NCI-H2227 treated with DMSO at 0.1 percent for 48 hours (cell line): ENCODE results near the gene LHFPL3.
"Not testable (repeated sequence)": the region's sequence is repeated elsewhere in the genome, so short reads cannot be mapped to it uniquely, and the experiment has no call there.

ENCODE experiments used
- DNase-seq: peaks from one replicate; lab custom pipeline; 2025; lab: John Stamatoyannopoulos, UW

LHFPL3 gene

DNA sequence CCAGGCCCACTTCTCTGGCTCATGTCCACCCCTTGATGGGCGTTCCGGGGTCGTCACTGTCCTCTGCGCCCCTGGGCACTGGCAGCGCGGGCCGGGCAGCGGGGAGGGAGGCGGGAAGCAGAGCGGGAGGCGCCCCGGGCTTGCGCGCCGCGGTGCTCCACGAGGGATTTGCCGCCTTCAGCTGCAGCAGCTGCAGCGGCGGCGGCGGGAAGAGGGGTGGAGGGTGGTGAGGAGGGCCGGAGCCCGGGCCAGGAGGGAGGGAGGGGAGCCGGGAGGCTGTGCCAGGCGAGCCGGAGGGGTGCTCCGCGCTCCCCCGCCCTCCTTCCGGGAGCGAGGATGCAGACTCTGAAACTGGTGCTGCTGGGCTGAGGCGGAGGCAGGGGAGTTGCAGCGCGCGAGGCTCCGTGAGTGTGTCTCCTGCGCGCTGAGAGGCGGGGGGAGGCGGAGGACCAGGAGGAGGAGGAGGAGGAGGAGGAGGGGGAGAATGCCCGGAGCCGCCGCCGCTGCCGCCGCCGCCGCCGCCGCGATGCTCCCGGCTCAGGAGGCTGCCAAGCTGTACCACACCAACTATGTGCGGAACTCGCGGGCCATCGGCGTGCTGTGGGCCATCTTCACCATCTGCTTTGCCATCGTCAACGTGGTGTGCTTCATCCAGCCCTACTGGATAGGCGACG is at the start of gene LHFPL3:
Gene LHFPL3, plus strand, starts transcription at position 308 of the 674 bp plus-strand sequence.
- no peak for DNase-seq

DNA sequence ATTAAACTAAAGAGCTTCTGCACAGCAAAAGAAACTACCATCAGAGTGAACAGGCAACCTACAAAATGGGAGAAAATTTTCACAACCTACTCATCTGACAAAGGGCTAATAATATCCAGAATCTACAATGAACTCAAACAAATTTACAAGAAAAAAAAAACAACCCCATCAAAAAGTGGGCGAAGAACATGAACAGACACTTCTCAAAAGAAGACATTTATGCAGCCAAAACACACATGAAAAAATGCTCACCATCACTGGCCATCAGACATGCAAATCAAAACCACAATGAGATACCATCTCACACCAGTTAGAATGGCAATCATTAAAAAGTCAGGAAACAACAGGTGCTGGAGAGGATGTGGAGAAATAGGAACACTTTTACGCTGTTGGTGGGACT is 46.7 kb upstream of the LHFPL3 start:
- DNase-seq, result not testable (repeated sequence)

DNA sequence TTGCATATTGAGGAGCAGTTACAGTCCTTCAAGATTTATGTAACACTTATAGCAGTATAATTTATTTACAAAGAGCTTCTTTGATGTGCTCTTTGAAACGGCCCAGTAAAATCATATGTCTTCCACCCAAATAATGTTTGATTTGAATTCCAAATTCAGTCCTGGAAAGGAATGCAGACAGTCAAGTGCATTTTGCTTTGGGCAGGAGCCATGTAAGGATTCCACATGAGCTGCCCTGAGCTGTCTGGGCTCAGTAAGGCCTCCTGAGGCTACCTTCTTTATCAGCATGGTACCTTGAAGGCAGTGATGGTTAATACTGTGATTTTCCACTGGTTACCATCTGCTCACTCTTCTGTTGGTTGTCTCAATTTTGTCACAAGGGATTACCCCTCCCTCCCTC is 41.6 kb upstream of the LHFPL3 start:
- DNase-seq, result no peak

DNA sequence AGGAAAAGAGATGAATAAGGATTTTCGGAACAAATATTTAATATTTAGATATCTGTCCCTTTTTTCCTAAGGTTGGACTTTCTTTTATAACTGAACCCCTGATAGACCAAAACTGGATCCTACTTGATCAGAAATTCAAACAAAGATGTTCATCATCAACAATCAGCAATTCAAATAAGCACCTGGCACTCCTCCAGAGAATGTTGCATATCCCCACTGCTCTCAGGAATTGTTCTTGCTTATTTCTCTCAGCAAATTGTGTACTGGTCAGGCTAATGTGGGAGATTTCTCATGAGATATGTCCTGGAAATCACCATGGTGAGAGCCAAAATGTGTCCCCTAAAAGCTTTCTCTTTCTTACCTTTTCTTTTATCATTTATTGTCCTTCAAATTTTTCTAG is 40.3 kb upstream of the LHFPL3 start:
- DNase-seq, result no peak

DNA sequence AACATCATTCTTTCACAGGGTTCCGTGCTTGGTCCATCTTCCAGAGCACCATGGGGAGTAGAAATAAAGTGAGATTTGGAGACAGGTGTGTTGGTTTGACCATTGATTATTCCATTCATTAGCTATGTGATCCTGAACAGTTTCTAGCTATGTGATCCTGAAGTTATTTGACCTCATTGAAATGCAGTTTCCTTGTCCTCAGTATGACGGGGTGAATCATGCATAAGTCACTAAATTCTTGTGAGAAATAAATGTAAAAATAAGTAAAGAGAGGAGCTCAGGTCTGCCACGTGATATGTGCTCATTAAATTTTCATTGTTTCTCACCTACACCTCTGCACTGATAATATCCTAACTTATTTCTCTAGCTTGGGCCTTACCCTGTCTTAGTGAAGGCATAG is 34.1 kb upstream of the LHFPL3 start:
- no peak for DNase-seq

DNA sequence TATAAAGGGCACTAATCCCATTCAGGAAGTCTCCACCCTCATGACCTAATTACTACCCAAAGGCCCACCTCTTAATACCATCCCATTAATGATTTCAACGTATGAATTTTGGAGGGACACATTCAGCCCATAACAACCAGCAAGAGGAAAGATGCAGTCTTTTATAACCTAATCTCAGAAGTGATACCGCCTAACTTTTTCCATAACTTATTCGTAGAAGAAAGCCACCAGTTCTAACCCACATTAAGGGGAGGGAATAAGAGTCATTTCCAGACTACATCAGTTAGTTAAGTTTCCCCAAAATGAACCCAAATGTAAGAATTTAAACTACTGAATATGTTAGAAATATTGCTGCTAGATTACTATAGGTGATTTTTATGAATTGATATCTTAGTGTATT is 32.1 kb upstream of the LHFPL3 start:
- DNase-seq, result no peak

DNA sequence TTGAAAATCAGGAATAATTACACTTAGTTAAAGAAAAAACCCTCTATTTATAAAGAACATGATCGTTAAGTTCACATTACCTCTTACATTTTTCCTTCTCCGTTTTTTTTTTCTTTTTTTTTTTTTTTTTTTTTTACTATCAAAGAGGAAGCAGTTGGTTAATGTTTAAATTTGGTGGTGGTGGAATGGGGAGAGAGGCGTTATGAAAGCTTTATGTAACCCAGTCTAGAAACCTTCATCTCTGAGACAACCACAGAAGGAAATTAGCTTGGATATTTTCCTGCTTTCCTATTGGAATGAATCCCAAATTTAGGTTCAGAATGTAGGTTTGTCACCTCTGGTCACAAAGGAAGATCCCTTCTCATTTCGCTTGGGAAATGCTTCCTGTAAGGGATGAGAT is 31.5 kb upstream of the LHFPL3 start:
- DNase-seq, result no peak

DNA sequence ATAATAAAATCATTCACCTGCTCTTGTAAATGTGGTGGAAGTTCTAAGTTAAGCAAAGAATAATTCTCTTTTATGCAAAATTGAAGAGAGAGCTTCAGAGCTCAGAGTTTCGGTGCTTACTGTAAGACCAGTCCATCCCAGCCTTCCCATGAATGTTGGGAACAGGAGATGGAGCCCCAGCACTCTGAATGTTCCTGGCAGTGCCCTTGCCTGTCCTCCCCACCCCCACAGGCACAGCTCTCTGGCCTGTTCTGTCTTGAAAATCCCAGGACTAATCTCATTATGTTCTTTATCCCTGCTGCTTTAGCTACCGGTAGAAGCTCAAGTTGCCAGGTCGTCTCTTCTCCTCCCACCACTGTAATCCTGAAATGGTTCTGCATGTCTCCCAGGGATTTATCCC is 29.1 kb upstream of the LHFPL3 start:
- DNase-seq, result no peak

DNA sequence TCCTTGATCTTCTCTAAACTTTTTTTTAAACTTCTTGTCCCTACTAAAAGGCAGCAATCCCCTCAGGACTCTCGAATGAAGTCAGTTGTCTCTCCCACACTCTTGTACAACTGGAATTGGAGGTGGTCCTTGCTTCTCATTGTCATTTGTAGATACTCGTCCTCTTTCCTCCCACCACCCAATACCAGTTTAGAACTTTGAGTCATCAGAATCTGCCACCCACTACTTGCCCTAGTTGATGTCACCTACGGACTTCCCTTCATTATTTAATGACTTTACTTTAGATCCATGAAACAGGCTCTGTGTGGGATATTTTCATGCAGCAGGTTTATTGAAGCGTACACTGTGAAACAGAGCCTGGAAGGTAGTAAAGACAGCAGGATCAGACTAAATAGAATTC is 28.6 kb upstream of the LHFPL3 start:
- DNase-seq, result no peak

DNA sequence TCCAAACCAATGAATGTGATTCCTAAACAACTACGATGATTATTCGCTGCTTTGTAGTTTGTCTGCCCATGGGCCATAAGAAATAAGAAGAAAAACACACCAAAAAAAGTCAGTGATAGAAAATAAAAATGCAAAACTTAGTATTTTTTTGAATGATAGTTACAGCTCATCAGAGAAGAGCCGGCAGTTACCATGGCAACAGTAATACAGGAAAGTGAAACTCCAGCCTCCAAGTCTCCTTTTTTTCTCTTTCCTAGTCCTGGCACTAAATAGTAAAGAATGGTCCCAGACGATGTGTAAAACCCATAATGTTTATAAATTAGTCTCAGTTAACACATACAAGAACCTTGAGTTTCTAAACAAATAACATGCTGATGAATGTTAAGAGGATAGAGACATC is 21.6 kb upstream of the LHFPL3 start:
- no peak for DNase-seq

DNA sequence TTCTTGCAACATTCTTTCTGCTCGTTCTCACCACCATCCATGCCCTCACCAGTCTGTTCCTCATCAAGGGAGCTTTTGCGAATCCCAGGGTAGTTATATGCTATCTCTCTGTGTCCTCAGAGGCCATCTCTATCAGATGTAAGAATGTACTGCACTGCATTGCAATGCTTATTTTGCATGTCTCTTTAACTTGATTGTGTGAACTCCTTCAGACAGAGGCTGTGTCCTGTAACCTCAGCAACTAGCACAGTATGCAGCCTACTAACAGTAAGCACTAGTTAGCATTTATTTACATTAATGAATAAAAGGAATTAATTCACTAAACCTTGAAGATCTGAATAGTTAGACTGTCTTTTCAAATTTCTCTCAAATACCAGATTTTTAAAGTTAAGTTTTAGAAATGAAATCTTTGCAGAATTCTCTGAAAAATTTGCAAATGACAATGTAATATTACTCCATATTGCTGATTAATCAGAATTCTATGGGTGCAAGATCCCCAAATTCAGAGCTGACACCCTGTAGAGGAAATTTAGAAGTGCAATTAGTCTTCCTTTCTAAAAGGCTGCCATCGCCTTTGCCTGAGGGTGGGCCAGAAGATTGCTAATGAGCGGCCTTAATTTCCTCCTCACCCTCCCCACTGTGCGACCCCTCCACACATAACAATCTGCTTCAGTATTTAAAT is 10.3 kb upstream of the LHFPL3 start:
- no peak for DNase-seq

DNA sequence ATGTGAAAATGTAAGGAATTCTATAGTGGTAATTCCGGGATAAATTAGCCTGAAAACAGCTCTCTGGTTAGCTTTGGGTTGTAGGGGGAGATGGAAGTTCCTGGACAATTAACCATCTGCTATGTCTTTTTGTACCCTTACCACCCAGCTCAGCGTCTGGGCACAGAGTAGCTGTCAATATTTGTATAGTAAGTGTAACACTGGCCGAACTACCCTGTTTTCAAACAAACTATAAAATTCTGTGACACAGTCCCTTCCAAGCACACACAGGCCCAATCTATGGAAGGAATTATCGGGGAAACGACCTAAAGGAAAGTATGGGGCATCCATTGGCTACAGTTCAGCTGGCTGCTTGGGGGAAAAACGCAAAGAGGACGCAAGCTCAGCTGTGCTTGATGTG is 869 bp upstream of the LHFPL3 start:
- no peak for DNase-seq

DNA sequence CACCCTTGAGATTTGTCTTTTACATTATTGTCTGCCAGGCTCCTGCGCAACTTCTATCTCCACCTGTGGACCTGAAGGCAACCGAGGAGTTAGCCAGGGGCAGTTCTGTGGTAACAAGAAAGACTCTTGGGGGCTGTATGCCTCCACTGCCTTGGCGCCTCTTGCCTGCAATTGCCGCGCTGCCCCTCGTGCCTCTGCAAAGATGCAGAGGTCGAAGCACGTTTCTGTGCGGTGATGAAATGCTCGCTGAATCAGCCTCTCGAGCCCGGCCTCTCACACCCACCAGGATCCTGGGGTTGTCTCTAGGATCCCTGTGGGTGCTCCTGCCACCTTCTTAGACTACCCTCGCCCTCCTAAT is 486 bp upstream of the LHFPL3 start:
- no peak for DNase-seq

DNA sequence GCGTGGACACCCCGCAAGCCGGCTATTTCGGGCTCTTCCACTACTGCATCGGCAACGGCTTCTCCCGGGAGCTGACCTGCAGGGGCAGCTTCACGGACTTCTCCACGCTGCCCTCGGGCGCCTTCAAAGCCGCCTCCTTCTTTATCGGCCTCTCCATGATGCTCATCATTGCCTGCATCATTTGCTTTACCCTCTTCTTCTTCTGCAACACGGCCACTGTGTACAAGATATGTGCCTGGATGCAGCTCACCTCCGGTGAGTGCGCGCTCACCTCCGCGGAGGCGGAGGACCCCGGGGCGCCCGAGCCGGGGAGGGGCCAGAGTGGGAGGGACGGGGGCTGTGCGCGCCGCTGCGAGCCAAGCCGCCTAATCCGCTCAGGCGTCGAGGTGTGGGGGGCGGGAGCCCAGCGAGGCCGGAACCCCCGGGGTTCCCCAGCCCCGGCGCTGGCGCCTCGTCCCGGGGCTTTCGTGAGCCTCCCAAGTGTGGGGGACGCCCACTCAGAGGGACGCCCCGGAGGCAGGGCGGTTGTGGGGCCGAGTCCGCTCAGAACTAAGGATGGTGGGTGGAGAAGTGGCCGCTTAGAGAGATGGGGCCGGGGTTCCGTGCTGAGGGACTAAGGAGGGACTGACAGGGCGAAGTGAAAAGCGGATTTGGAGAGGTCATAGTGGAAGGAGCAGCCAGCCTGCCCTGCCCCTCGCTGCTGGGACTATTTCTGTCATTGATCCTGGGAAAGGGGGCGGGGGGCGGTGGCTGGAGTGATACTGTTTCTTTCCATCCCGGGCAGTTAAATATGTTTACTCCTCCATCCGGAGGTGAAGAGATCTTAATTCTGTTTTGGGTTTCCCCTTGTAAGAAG is 795 bp downstream of the LHFPL3 start:
- no peak for DNase-seq

DNA sequence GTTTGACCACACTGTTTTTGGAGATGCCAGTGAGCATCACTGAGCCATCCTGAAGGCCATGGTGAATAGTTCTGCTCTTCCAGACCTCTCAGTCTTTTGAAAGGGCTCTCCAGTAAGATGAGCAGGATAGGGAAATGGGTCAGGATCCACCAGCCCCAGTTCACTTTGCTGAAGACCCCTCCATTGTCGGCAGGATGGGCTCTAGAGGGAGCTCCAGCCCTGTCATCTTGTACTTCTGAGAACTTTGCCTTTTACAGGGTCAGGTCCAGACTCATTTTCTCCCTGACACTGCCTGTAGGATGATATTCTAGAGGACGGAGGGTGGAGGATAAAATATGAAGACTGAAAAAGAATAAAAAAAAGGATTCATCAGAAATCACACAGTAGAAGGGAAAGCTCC is 13.1 kb downstream of the LHFPL3 start:
- no peak for DNase-seq

DNA sequence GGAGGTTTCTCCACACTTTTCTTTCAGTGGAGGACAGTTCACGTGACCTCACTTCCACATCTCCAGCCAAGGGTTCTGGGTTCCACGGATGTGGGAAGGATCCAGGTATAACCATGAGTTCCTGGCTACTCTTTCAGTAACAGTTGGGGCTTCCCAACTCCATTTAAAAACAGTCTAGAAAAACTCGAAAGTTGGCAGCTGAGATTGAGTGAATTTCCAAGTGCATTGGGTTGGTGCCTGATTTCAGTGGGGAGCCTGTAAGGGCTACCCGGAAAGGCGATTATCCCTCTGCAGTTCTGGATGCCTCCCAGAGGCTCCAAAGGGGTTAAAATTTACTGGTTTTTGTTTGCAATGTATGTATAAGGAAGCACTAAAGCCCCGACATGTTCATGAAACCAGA is 24.3 kb downstream of the LHFPL3 start:
- DNase-seq, result no peak

DNA sequence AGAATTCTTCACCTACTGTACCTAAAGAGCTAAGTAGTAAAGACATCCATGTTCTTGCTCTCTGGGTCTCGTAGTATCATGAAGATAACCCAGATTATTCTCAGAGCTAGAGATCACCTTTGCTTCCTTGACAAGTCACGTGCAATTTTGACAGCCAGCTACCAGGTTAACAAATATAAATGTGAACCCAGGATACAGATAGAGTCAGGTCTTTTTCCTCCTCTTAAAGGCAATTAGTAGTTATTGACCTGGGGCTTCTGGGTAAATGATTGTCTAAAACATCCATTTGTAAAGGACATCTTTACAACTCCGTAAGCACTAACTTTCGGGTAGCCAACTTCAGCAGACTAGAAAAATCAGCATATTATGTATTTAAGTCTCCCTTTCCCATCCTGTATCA is 28.8 kb downstream of the LHFPL3 start:
- no peak for DNase-seq

DNA sequence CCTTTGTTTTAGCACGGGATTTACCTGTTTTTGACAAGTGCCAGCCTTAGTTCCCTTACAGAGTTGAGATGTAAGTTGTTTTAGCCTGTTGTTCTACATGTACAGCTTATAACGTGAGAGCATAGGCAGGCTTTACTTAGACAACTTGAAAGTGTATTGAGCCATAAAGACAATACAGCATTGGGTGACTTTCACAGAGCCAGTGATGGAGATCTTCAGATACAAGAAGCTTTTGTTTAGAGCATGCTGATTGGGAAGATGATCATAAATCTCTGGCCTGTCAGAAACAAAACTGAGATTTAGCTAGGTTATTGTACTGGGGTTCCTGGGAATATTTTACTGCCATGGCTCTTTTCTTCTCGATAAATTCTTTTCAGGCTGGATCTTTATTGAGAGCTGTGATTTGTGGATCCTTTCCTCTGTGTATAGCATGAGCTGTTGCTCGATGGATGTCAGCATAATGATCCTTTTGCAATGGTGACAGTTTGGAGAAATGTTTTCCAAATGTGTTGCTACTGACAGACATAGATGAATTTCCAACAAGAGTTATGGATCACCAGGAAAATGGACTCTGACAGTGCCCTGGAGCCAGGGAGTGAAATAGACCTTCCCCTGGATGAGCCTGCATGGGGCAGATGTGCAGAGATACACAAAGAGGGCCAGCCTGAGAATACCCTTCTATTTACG is 30.2 kb downstream of the LHFPL3 start:
- no peak for DNase-seq

DNA sequence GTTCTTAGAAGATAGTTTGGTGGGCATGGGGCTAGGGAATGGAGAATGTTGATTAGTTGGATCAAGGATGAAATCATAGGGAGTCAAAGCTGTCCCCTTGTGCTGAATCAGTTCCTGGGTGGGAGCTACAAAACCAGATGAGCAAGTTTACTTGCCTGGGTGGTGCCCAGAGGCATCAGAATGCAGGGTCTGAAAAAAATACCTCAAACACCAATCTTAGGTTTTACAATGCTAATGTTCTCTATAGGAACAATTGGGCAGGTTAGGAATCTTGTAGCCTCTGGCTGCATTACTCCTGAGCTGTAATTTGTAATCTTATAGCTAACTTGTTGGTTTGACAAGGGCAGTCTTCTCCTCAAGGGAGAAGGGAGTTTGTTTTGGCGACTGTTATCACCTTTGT is 34.4 kb downstream of the LHFPL3 start:
- DNase-seq, result no peak

DNA sequence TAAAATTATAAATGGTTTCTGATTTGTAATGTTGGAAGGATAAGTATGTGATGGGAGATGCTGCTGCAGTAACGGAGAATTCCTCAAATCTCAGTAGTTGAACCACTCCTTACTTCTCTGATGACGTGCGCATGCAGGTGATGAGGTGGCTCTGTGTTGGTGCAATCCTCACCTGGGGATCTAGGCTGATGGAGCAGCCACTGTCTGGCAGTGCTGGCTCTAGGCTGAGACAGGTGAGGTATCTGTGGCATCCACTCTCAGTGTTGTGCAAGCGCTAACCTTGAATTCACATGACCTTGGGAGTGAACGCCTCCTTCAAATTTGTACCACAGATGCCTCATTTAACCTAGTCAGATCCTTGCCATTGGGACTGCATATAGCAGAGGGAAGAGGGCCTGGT is 35.0 kb downstream of the LHFPL3 start:
- no peak for DNase-seq

DNA sequence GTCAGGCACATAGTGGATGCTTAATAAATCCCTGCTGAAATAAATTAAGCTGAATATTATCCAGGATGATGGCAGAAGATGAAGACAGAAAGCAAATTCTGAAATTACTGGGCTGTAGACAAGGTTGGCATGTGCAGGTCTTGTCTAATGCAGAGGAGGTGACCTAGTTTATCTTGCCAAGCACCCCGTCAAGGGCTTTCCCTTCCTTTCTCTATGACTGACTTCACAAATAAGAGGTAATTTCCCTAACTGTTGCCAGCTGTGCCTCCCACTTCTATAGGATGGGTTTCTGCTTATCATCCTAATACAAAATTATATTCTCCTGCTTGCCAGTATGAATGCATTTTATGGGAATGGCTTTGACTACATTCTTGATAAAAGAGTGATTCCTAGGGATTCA is 38.0 kb downstream of the LHFPL3 start:
- no peak for DNase-seq

DNA sequence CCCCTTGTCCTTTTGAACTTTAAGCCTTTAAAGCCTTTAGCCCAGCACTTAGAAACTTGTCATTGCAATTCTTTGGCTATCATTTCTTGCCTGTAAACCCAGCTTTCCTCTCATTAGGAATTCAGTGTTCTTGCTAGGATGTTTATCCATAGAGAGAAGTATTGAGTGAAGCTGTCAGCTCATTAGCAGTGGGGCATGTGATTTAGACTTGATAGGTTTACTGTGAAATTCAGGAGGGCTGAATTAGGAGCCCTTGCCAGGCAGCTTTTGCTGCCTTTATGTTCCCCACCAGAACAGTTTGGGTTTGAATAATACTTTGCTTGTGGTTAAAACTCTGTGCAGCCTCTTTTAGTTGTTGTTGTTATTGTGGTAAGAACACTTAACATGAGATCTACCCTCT is 39.5 kb downstream of the LHFPL3 start:
- DNase-seq, result no peak
